Neuron (in vitro differentiated cells): ENCODE data around the gene TRIM10.

Experiments used
- H2AFZ ChIP-seq: one replicate; pipeline ENCODE4 v1.6.1; 2013; ENCODE audit warnings: low read depth, mild to moderate bottlenecking, inconsistent platforms, low read length, moderate library complexity
- H3K27me3 ChIP-seq: one replicate; pipeline ENCODE4 v1.6.1; 2013; ENCODE audit warnings: low read length; ENCODE audit not compliant: insufficient read depth
- H3K36me3 ChIP-seq: one replicate; pipeline ENCODE4 v1.6.1; 2013; ENCODE audit warnings: low read length; ENCODE audit not compliant: insufficient read depth
- H3K4me1 ChIP-seq: one replicate; pipeline ENCODE4 v1.6.1; 2013; ENCODE audit warnings: low read length; ENCODE audit not compliant: insufficient read depth
- H3K4me3 ChIP-seq: 2 replicates; pipeline ENCODE4 v1.5.1; 2013; ENCODE audit warnings: mild to moderate bottlenecking, low read length, moderate library complexity
- H3K9me3 ChIP-seq: one replicate; pipeline ENCODE4 v1.6.1; 2013; ENCODE audit warnings: low read length

The TRIM10 gene, protein sequence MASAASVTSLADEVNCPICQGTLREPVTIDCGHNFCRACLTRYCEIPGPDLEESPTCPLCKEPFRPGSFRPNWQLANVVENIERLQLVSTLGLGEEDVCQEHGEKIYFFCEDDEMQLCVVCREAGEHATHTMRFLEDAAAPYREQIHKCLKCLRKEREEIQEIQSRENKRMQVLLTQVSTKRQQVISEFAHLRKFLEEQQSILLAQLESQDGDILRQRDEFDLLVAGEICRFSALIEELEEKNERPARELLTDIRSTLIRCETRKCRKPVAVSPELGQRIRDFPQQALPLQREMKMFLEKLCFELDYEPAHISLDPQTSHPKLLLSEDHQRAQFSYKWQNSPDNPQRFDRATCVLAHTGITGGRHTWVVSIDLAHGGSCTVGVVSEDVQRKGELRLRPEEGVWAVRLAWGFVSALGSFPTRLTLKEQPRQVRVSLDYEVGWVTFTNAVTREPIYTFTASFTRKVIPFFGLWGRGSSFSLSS

GRCh38 chr6:30160785-30161531 lies at the start of gene TRIM10:
Gene TRIM10, minus strand, starts transcription at chr6:30161211. Its CDS starts 353 bp downstream, at chr6:30160858.
- H2AFZ ChIP-seq = no peak within 1 kb of the TSS
- no peaks in the 10 kb centered on the region for H3K36me3 ChIP-seq
- peaks cover 14% of the 10 kb centered on the region for H3K27me3 ChIP-seq
- H3K4me1 ChIP-seq = no peaks in the 10 kb centered on the region
- no peak within 1 kb of the TSS for H3K4me3 ChIP-seq
- no peaks in the 10 kb centered on the region for H3K9me3 ChIP-seq

GRCh38 chr6:30207619-30208295 lies 46.7 kb upstream of the TRIM10 start:
- Histone ChIP-seq H3K4me3 (no peak overlapping the region), H3K27me3 (no peaks in the 10 kb centered on the region), H3K4me1 (peaks cover 34% of the 10 kb centered on the region), H3K36me3 (peaks cover 8% of the 10 kb centered on the region), H2AFZ (no peak overlapping the region), H3K9me3 (no peaks in the 10 kb centered on the region)

DNA sequence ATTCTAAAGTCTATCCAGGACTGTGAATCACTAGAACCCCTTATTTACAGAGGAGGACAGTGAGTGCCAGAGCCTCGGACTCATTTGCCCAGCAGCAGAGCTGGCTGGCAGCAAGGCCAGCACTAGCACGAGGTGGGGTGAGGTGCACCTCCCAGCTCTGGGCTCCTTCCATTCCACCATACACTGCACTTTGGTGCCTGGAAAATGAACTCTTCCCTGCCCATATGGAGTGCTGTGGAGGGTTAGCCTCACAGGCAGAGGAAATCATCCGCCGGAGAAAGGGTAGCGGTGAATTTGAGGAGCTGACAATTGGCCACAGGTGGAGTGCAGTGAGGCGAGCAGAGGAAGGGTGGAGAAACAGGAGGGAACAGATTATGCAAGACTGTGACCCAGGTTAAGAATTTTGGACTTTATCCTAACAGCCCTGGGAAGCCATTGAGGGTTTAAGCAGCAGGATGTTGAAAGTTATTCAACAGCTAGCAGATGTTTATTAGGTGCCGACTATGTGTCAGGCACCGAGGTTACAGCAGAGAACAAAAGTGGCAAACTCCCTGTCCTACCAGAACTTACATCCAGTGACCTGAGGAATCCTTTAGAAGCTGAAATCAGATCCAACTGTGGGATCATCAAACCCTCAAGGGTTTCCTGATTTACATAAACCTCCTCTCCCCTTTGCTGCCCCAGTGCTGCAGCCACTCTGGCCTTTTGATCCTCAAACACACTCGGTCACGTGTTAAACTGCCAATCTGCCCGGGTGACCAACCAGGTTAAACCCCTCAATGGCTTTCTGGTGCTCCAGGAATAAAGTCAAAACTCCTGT lies 46.0 kb upstream of the TRIM10 start:
- H3K9me3 ChIP-seq = no peaks in the 10 kb centered on the region
- no peaks in the 10 kb centered on the region for H3K27me3 ChIP-seq
- H3K36me3 ChIP-seq = peaks cover 8% of the 10 kb centered on the region
- H3K4me3 ChIP-seq = no peak overlapping the region
- H3K4me1 ChIP-seq = peaks cover 27% of the 10 kb centered on the region
- H2AFZ ChIP-seq = no peak overlapping the region

DNA sequence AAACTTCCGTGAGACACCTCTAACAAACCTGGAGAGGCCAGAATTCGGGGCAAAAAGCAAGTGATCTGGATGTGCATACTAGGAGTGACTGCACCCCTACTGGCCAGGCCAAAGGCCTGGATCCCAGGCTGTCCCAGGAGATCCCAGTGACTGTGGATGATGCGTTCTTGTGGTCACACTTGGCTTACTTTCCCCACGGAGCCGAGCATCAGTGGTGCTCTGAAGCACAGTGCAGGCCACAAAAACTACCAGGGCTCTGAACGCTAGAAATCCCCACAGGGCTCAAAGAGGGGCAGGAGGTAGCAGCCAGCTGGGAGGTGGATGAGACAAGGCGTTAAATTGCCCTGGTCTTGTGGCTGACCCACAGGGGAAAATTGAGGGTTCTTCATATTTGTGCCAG lies 45.1 kb upstream of the TRIM10 start:
- peaks cover 8% of the 10 kb centered on the region for H3K36me3 ChIP-seq
- no peak overlapping the region for H3K4me3 ChIP-seq
- no peaks in the 10 kb centered on the region for H3K27me3 ChIP-seq
- no peak overlapping the region for H2AFZ ChIP-seq
- no peaks in the 10 kb centered on the region for H3K9me3 ChIP-seq
- peaks cover 19% of the 10 kb centered on the region for H3K4me1 ChIP-seq

DNA sequence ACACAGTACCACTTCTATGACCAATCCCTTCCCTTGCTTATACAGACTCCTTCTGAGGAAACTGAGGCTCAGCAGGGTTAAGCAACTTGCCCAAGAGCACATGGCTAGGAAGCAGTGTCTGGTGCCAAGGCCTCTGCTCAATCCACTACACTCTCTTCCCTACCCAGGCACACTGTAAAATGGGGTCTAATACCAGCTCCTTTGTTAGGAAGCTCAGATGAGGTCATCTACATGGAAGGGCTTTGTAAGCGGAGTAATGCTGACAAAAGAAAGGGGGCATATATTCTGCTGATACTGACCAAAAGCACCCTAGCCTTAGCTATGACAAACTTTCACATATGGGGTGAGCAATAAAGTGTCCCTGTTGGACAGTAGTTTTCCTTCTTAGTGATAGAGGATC lies 43.1 kb upstream of the TRIM10 start:
- H3K36me3 ChIP-seq = peaks cover 20% of the 10 kb centered on the region
- no peaks in the 10 kb centered on the region for H3K27me3 ChIP-seq
- H3K4me3 ChIP-seq = no peak overlapping the region
- no peaks in the 10 kb centered on the region for H3K9me3 ChIP-seq
- peaks cover 9% of the 10 kb centered on the region for H3K4me1 ChIP-seq
- H2AFZ ChIP-seq = no peak overlapping the region

- Histone ChIP-seq H3K36me3 (peaks cover 37% of the 10 kb centered on the region), H3K27me3 (no peaks in the 10 kb centered on the region), H3K9me3 (no peaks in the 10 kb centered on the region), H2AFZ (no peak overlapping the region), H3K4me1 (peaks cover 1% of the 10 kb centered on the region), H3K4me3 (no peak overlapping the region)
Observed at GRCh38 chr6:30202366-30202765, 41.4 kb upstream of the TRIM10 start.

DNA sequence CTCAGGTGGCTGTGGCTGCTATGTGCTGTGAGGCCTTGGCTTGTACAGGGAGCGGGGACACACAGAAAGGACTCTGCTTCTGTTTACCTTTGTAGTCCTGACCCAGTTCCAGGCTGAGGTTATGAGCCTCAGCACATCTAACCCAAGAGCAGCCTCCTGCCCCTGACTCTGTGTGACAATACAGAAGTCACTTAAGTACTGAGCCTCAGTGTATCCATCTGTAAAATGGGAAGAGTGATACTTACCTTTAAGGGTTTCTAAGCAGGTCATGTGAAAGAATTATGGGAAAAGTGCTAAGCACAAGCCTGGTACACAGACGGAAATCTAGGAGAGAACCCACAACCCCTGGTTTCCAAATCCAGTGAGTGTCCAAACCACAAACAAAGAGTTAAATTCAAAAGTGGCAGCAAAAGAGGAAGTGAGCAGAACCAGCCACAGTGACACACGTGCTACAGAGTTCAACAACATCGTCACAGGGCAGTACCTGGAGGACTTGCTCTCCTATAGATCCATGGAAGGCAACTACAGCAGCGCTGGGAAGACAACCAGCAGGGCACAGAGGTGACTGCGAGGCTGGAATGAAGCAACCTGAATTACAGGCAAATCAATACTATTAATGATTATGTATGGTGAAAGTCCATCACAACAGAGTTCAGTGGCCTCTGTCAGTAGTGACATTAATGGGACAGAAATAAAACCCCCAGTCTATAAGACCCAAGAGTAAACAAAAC lies 39.7 kb upstream of the TRIM10 start:
- Histone ChIP-seq H3K4me3 (no peak overlapping the region), H3K36me3 (peaks cover 51% of the 10 kb centered on the region), H3K9me3 (no peaks in the 10 kb centered on the region), H3K4me1 (no peaks in the 10 kb centered on the region), H2AFZ (no peak overlapping the region), H3K27me3 (no peaks in the 10 kb centered on the region)

GRCh38 chr6:30198166-30199084 lies 37.4 kb upstream of the TRIM10 start:
- Histone ChIP-seq H3K4me1 (no peaks in the 10 kb centered on the region), H3K27me3 (no peaks in the 10 kb centered on the region), H3K4me3 (no peak overlapping the region), H2AFZ (no peak overlapping the region), H3K9me3 (no peaks in the 10 kb centered on the region), H3K36me3 (peaks cover 59% of the 10 kb centered on the region)

DNA sequence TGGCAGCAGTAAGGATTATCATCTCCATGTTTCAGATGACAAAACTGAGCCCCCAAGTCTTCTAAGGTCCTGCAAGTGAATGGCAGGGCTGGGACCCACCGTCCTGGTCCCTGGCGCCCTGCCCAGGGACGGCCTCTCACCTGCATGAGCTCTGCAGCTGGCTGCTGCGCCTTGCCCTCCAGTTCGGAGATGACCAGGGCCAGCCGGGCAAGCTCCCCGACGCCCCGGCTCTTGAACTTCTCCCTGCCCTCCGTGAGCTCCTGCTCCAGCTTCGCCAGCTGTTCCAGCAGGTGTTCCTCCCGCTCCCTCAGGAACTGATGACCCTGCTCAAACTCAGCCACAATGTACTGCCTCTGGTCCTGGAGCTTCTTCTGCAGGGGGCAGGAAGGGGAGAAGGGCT lies 35.4 kb upstream of the TRIM10 start:
- H3K4me1 ChIP-seq = no peaks in the 10 kb centered on the region
- no peak overlapping the region for H3K4me3 ChIP-seq
- no peaks in the 10 kb centered on the region for H3K27me3 ChIP-seq
- no peak overlapping the region for H2AFZ ChIP-seq
- no peaks in the 10 kb centered on the region for H3K9me3 ChIP-seq
- peaks cover 69% of the 10 kb centered on the region for H3K36me3 ChIP-seq

DNA sequence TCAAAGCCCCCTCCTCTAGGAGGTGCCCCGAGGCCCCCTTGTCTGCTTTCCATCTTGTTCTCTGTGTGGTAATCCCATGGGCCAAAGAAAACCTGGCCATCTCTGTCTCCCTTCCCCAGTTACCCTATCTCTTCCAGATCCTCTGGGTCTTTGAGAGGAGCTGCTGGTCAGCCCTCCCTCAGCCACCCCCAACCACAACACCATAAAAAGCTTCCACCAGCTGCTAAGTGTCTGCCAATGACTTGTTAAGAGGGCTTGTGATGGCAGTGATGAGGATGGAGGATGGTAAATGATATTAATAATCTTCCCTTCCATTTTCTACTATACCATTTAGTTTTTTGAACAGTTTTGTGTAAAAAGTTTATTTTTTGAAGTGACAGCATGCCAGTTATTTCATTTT lies 34.9 kb upstream of the TRIM10 start:
- peaks cover 71% of the 10 kb centered on the region for H3K36me3 ChIP-seq
- no peak overlapping the region for H3K4me3 ChIP-seq
- H3K4me1 ChIP-seq = no peaks in the 10 kb centered on the region
- no peaks in the 10 kb centered on the region for H3K27me3 ChIP-seq
- no peak overlapping the region for H2AFZ ChIP-seq
- no peaks in the 10 kb centered on the region for H3K9me3 ChIP-seq

- peaks cover 71% of the 10 kb centered on the region for H3K36me3 ChIP-seq
- H2AFZ ChIP-seq = no peak overlapping the region
- no peak overlapping the region for H3K4me3 ChIP-seq
- no peaks in the 10 kb centered on the region for H3K4me1 ChIP-seq
- H3K27me3 ChIP-seq = no peaks in the 10 kb centered on the region
- H3K9me3 ChIP-seq = no peaks in the 10 kb centered on the region
Observed at GRCh38 chr6:30194797-30195690, 34.0 kb upstream of the TRIM10 start.
